OCI-M2 (cell line): Measurements from ENCODE around the gene GNAQ.
A peak's percentile ranks its signal among the peaks of the same experiment; 100 is the strongest.

Experiments
- DNase-seq: peaks from one replicate; lab custom pipeline; 2025; ENCODE audit not compliant: unreplicated experiment; lab: John Stamatoyannopoulos, UW

The GNAQ gene

GRCh38 chr9:78004478-78005229 lies 27.0 kb downstream of the GNAQ start:
- DNase-seq, result no peak

GRCh38 chr9:78003730-78004129 lies 27.9 kb downstream of the GNAQ start:
- DNase-seq, result no peak

- DNase-seq, result no peak
Observed at GRCh38 chr9:78001946-78002731, 29.5 kb downstream of the GNAQ start.

GRCh38 chr9:78000221-78000620 lies 31.4 kb downstream of the GNAQ start:
- no peak for DNase-seq

- no peak for DNase-seq
Observed at GRCh38 chr9:77999231-77999631, 32.4 kb downstream of the GNAQ start.

GRCh38 chr9:77997611-77998284 lies 33.9 kb downstream of the GNAQ start:
- DNase-seq, result no peak

- no peak for DNase-seq
Observed at GRCh38 chr9:77996696-77997095, 34.9 kb downstream of the GNAQ start.

GRCh38 chr9:77991191-77991590 lies 40.4 kb downstream of the GNAQ start:
- DNase-seq, result no peak

GRCh38 chr9:77989909-77990308 lies 41.7 kb downstream of the GNAQ start:
- no peak for DNase-seq

GRCh38 chr9:77989458-77989857 lies 42.2 kb downstream of the GNAQ start:
- no peak for DNase-seq

GRCh38 chr9:77988630-77989029 lies 43.0 kb downstream of the GNAQ start:
- no peak for DNase-seq

GRCh38 chr9:77987880-77988525 lies 43.6 kb downstream of the GNAQ start:
- no peak for DNase-seq

- peak; percentile 61 for DNase-seq
Observed at GRCh38 chr9:77987081-77987656, 44.4 kb downstream of the GNAQ start.

GRCh38 chr9:77985996-77986395 lies 45.6 kb downstream of the GNAQ start:
- DNase-seq, result no peak

- DNase-seq, result no peak
Observed at GRCh38 chr9:77983320-77983662, 48.3 kb downstream of the GNAQ start.

- no peak for DNase-seq
Observed at GRCh38 chr9:77982581-77983319, 48.9 kb downstream of the GNAQ start.

- no peak for DNase-seq
Observed at GRCh38 chr9:77981907-77982306, 49.7 kb downstream of the GNAQ start.

- DNase-seq, result no peak
Observed at GRCh38 chr9:77981332-77981731, 50.3 kb downstream of the GNAQ start.

GRCh38 chr9:77980622-77981021 lies 51.0 kb downstream of the GNAQ start:
- DNase-seq, result no peak

GRCh38 chr9:77978086-77978781 lies 53.4 kb downstream of the GNAQ start:
- DNase-seq, result no peak
